Adipose tissue (tissue), 3 donors: ENCODE data around the gene AQP5. TPM values are rescaled to one million over a fixed set of nuclear protein-coding genes. Genes with fewer than 3 reads are reported as not detected.

ENCODE experiments used
- H3K27ac ChIP-seq: one replicate; pipeline ENCODE4 v1.5.1; 2013; ENCODE audit warnings: low read depth, low read length
- WGBS, 3 donors: extraction: QIAGEN DNeasy Blood & Tissue Kit; methylation state at CpG; one replicate each; pipeline ENCODE4 v1.1.7; 2013; 5-methylcytosine and 5-hydroxymethylcytosine counted together
- polyA plus RNA-seq, 3 donors: library from polyadenylated mRNA; stranded (reverse); fragments of 200-250 nt; gene quantifications; one replicate each; pipeline ENCODE4 v1.2.3, GENCODE V29; 2013
- donor health status: healthy with polysubstance abuse.
- donor health status: Bipolar disorder and iron deficiency.
- donor health status: healthy.

Gene AQP5
- polyA plus RNA-seq, 3 donors: 0.34 to 0.98 (median 0.76) TPM

- WGBS, 3 donors: 85 to 89% (median 89%) methylated on average over 7 of the region's 7 CpGs
- H3K27ac ChIP-seq: no peak overlapping the region
Observed at GRCh38 chr12:49929581-49929980, 32.1 kb upstream of the AQP5 start.

- WGBS, 3 donors: 60 to 77% (median 66%) methylated on average over 3 of the region's 3 CpGs
- no peak overlapping the region for H3K27ac ChIP-seq
Observed at GRCh38 chr12:49930515-49931288, 31.0 kb upstream of the AQP5 start.

GRCh38 chr12:49932023-49932422 lies 29.6 kb upstream of the AQP5 start:
- H3K27ac ChIP-seq: no peak overlapping the region
- whole genome bisulfite sequencing, 3 donors: 63 to 77% (median 76%) methylated on average over 7 of the region's 7 CpGs

GRCh38 chr12:49932533-49933130 lies 29.0 kb upstream of the AQP5 start:
- WGBS, 3 donors: 88 to 94% (median 93%) methylated on average over 8 of the region's 8 CpGs
- H3K27ac ChIP-seq: no peak overlapping the region

- H3K27ac ChIP-seq: no peak overlapping the region
- 68 to 84% (median 70%) methylated on average over 5 of the region's 5 CpGs for WGBS, 3 donors
Observed at GRCh38 chr12:49933796-49934195, 27.9 kb upstream of the AQP5 start.

- H3K27ac ChIP-seq: no peak overlapping the region
- 78 to 88% (median 81%) methylated on average over 3 of the region's 3 CpGs for WGBS, 3 donors
Observed at GRCh38 chr12:49934505-49934904, 27.2 kb upstream of the AQP5 start.

- H3K27ac ChIP-seq: no peak overlapping the region
- 69 to 94% (median 92%) methylated on average over 3 of the region's 3 CpGs for WGBS, 3 donors
Observed at GRCh38 chr12:49936925-49937324, 24.7 kb upstream of the AQP5 start.

- no peak overlapping the region for H3K27ac ChIP-seq
- 72 to 84% (median 77%) methylated on average over 8 of the region's 8 CpGs for WGBS, 3 donors
Observed at GRCh38 chr12:49937639-49938300, 23.9 kb upstream of the AQP5 start.

- no peak overlapping the region for H3K27ac ChIP-seq
Observed at GRCh38 chr12:49939307-49939706, 22.4 kb upstream of the AQP5 start.

GRCh38 chr12:49939707-49940106 lies 22.0 kb upstream of the AQP5 start:
- WGBS, 3 donors: 83 to 100% (median 91%) methylated on average over 1 of the region's 1 CpG
- H3K27ac ChIP-seq: no peak overlapping the region

GRCh38 chr12:49941556-49942511 lies 19.8 kb upstream of the AQP5 start:
- WGBS, 3 donors: 83 to 89% (median 86%) methylated on average over 13 of the region's 13 CpGs
- H3K27ac ChIP-seq: no peak overlapping the region

GRCh38 chr12:49942512-49942893 lies 19.2 kb upstream of the AQP5 start:
- no peak overlapping the region for H3K27ac ChIP-seq
- 91 to 94% (median 91%) methylated on average over 3 of the region's 3 CpGs for WGBS, 3 donors

GRCh38 chr12:49942921-49943624 lies 18.6 kb upstream of the AQP5 start:
- 74 to 82% (median 81%) methylated on average over 14 of the region's 14 CpGs for WGBS, 3 donors

GRCh38 chr12:49943625-49943960 lies 18.1 kb upstream of the AQP5 start:
- 81 to 93% (median 86%) methylated on average over 1 of the region's 1 CpG for WGBS, 3 donors
- no peak overlapping the region for H3K27ac ChIP-seq

More at GRCh38 chr12:49942921-49943624, 18.6 kb upstream of the AQP5 start:
- no peak overlapping the region for H3K27ac ChIP-seq

GRCh38 chr12:49944046-49944445 lies 17.6 kb upstream of the AQP5 start:
- H3K27ac ChIP-seq: no peak overlapping the region
- WGBS, 3 donors: 84 to 86% (median 86%) methylated on average over 5 of the region's 5 CpGs

- 81 to 88% (median 86%) methylated on average over 3 of the region's 3 CpGs for WGBS, 3 donors
- H3K27ac ChIP-seq: no peak overlapping the region
Observed at GRCh38 chr12:49944718-49945117, 17.0 kb upstream of the AQP5 start.

- no peak overlapping the region for H3K27ac ChIP-seq
- WGBS, 3 donors: 9 to 14% (median 12%) methylated on average over 27 to 28 of the region's 28 CpGs
Observed at GRCh38 chr12:49945394-49946080, 16.1 kb upstream of the AQP5 start.

- 87 to 90% (median 90%) methylated on average over 9 of the region's 9 CpGs for WGBS, 3 donors
- H3K27ac ChIP-seq: no peak overlapping the region
Observed at GRCh38 chr12:49946086-49946485, 15.6 kb upstream of the AQP5 start.
